ENCODE data around the gene ATAD5. TPM values are rescaled to one million over a fixed set of nuclear protein-coding genes. Genes with fewer than 3 reads are reported as not detected.

The ATAD5 gene
- total RNA-seq, 2 donors from 2014 or later, result 18.1 to 42.7 TPM

GRCh38 chr17:30838202-30838807, 6.5 kb downstream of the ATAD5 start:
- no peaks in the 10 kb centered on the region for H3K27me3 Mint-ChIP-seq
- DNase-seq (ENCODE audit: low spot score), result no peak
- no peak for ATAC-seq
- H3K4me3 Mint-ChIP-seq, result no peak overlapping the region
- H3K36me3 Mint-ChIP-seq, result peaks cover 21% of the 10 kb centered on the region
- no peaks in the 10 kb centered on the region for H3K9me3 Mint-ChIP-seq
- H3K4me1 Mint-ChIP-seq (ENCODE audit: low read depth in 2 of 2), result peaks cover 0 to 5% of the 10 kb centered on the region in 2 donors
- H3K27ac Mint-ChIP-seq, result no peak overlapping the region

GRCh38 chr17:30840771-30841170, 9.0 kb downstream of the ATAD5 start:
- Mint-ChIP-seq H3K36me3 (peaks cover 12% of the 10 kb centered on the region), H3K4me1 (ENCODE audit: low read depth in 2 of 2) (no peaks in the 10 kb centered on the region), H3K27ac (no peak overlapping the region), H3K27me3 (no peaks in the 10 kb centered on the region), H3K4me3 (no peak overlapping the region), H3K9me3 (no peaks in the 10 kb centered on the region)
- DNase-seq (ENCODE audit: low spot score) (no peak), ATAC-seq (no peak)

GRCh38 chr17:30848021-30848420, 16.3 kb downstream of the ATAD5 start:
- H3K36me3 Mint-ChIP-seq, result peaks cover 4% of the 10 kb centered on the region
- H3K9me3 Mint-ChIP-seq, result no peaks in the 10 kb centered on the region
- DNase-seq (ENCODE audit: low spot score) (no peak), ATAC-seq (no peak)
- H3K27me3 Mint-ChIP-seq, result no peaks in the 10 kb centered on the region
- H3K4me3 Mint-ChIP-seq, result no peak overlapping the region
- no peaks in the 10 kb centered on the region for H3K4me1 Mint-ChIP-seq (ENCODE audit: low read depth in 2 of 2)
- no peak overlapping the region for H3K27ac Mint-ChIP-seq

- Mint-ChIP-seq H3K36me3 (peaks cover 4% of the 10 kb centered on the region), H3K27me3 (no peaks in the 10 kb centered on the region), H3K4me3 (no peak overlapping the region), H3K4me1 (ENCODE audit: low read depth in 2 of 2) (no peaks in the 10 kb centered on the region), H3K9me3 (no peaks in the 10 kb centered on the region), H3K27ac (no peak overlapping the region)
- DNase-seq (ENCODE audit: low spot score) (no peak), ATAC-seq (no peak)
Measured at GRCh38 chr17:30854146-30854545, 22.4 kb downstream of the ATAD5 start.

GRCh38 chr17:30858556-30859250, 26.9 kb downstream of the ATAD5 start:
- DNase-seq (ENCODE audit: low spot score) (no peak), ATAC-seq (no peak)
- Mint-ChIP-seq H3K4me1 (ENCODE audit: low read depth in 2 of 2) (no peaks in the 10 kb centered on the region), H3K4me3 (no peak overlapping the region), H3K27me3 (no peaks in the 10 kb centered on the region), H3K9me3 (no peaks in the 10 kb centered on the region), H3K36me3 (peaks cover 10% of the 10 kb centered on the region), H3K27ac (no peak overlapping the region)

- Mint-ChIP-seq H3K27ac (no peak overlapping the region), H3K27me3 (no peaks in the 10 kb centered on the region), H3K9me3 (no peaks in the 10 kb centered on the region)
Measured at GRCh38 chr17:30864636-30865035, 32.9 kb downstream of the ATAD5 start.

GRCh38 chr17:30869005-30869404, 37.2 kb downstream of the ATAD5 start:
- H3K4me1 Mint-ChIP-seq (ENCODE audit: low read depth in 2 of 2), result no peaks in the 10 kb centered on the region
- peaks cover 4% of the 10 kb centered on the region for H3K36me3 Mint-ChIP-seq
- H3K4me3 Mint-ChIP-seq, result no peak overlapping the region
- H3K9me3 Mint-ChIP-seq, result no peaks in the 10 kb centered on the region
- DNase-seq (ENCODE audit: low spot score) (no peak), ATAC-seq (no peak)
- no peaks in the 10 kb centered on the region for H3K27me3 Mint-ChIP-seq
- no peak overlapping the region for H3K27ac Mint-ChIP-seq

More at GRCh38 chr17:30864636-30865035, 32.9 kb downstream of the ATAD5 start:
- DNase-seq (ENCODE audit: low spot score) (no peak), ATAC-seq (no peak)
- Mint-ChIP-seq H3K4me1 (ENCODE audit: low read depth in 2 of 2) (no peaks in the 10 kb centered on the region), H3K4me3 (no peak overlapping the region), H3K36me3 (peaks cover 6% of the 10 kb centered on the region)

GRCh38 chr17:30886187-30886586, 54.4 kb downstream of the ATAD5 start:
- DNase-seq (ENCODE audit: low spot score), result no peak
- Mint-ChIP-seq H3K9me3 (no peaks in the 10 kb centered on the region), H3K36me3 (no peaks in the 10 kb centered on the region), H3K4me3 (no peak overlapping the region), H3K4me1 (ENCODE audit: low read depth in 2 of 2) (no peaks in the 10 kb centered on the region), H3K27ac (no peak overlapping the region), H3K27me3 (no peaks in the 10 kb centered on the region)
- no peak for ATAC-seq

- H3K27ac Mint-ChIP-seq, result no peak overlapping the region
- H3K36me3 Mint-ChIP-seq, result peaks cover 11% of the 10 kb centered on the region
- ATAC-seq (no peak), DNase-seq (ENCODE audit: low spot score) (no peak)
- H3K4me1 Mint-ChIP-seq (ENCODE audit: low read depth in 2 of 2), result no peaks in the 10 kb centered on the region
- H3K27me3 Mint-ChIP-seq, result no peaks in the 10 kb centered on the region
- no peaks in the 10 kb centered on the region for H3K9me3 Mint-ChIP-seq
- H3K4me3 Mint-ChIP-seq, result no peak overlapping the region
Measured at GRCh38 chr17:30894236-30894635, 62.5 kb downstream of the ATAD5 start.

GRCh38 chr17:30897311-30897710, 65.5 kb downstream of the ATAD5 start:
- Mint-ChIP-seq H3K36me3 (peaks cover 11% of the 10 kb centered on the region), H3K4me3 (no peak overlapping the region), H3K9me3 (no peaks in the 10 kb centered on the region), H3K27me3 (no peaks in the 10 kb centered on the region), H3K27ac (no peak overlapping the region), H3K4me1 (ENCODE audit: low read depth in 2 of 2) (peaks cover 6 to 9% of the 10 kb centered on the region in 2 donors)
- DNase-seq (ENCODE audit: low spot score) (no peak), ATAC-seq (no peak)

GRCh38 chr17:30905742-30906100, 74.0 kb downstream of the ATAD5 start:
- H3K4me1 Mint-ChIP-seq (ENCODE audit: low read depth in 2 of 2), result peaks cover 29 to 34% of the 10 kb centered on the region in 2 donors

GRCh38 chr17:30906101-30906911, 74.5 kb downstream of the ATAD5 start, which contains the start of gene TEFM:
Gene TEFM, minus strand, starts transcription at chr17:30906238. Its CDS starts 40 bp downstream, at chr17:30906198.
- peaks cover 6% of the 10 kb centered on the region for H3K36me3 Mint-ChIP-seq
- H3K4me3 Mint-ChIP-seq, result peak within 1 kb of the TSS; percentile 96
- H3K27me3 Mint-ChIP-seq, result no peaks in the 10 kb centered on the region
- peak within 1 kb of the TSS; percentile 86 to 89 for H3K27ac Mint-ChIP-seq
- H3K4me1 Mint-ChIP-seq (ENCODE audit: low read depth in 2 of 2), result peaks cover 27 to 32% of the 10 kb centered on the region in 2 donors
- no peaks in the 10 kb centered on the region for H3K9me3 Mint-ChIP-seq
- ATAC-seq (peak; percentile 99 to 100), DNase-seq (ENCODE audit: low spot score) (peak; percentile 91)

More at GRCh38 chr17:30905742-30906100, 74.0 kb downstream of the ATAD5 start:
- H3K27me3 Mint-ChIP-seq, result no peaks in the 10 kb centered on the region
- no peaks in the 10 kb centered on the region for H3K9me3 Mint-ChIP-seq
- peak overlapping the region; percentile 86 to 89 for H3K27ac Mint-ChIP-seq
- ATAC-seq (peak; percentile 43 to 48), DNase-seq (ENCODE audit: low spot score) (no peak)
- H3K36me3 Mint-ChIP-seq, result peaks cover 6% of the 10 kb centered on the region
- peak overlapping the region; percentile 96 for H3K4me3 Mint-ChIP-seq

GRCh38 chr17:30908717-30909420, 77.1 kb downstream of the ATAD5 start:
- H3K4me1 Mint-ChIP-seq (ENCODE audit: low read depth in 2 of 2), result peaks cover 14 to 24% of the 10 kb centered on the region in 2 donors
- H3K27ac Mint-ChIP-seq, result no peak overlapping the region
- DNase-seq (ENCODE audit: low spot score), result no peak
- no peaks in the 10 kb centered on the region for H3K27me3 Mint-ChIP-seq
- no peak for ATAC-seq
- H3K36me3 Mint-ChIP-seq, result peaks cover 1% of the 10 kb centered on the region
- no peaks in the 10 kb centered on the region for H3K9me3 Mint-ChIP-seq
- peak overlapping the region; percentile 51 for H3K4me3 Mint-ChIP-seq
